Adipose tissue (tissue), 3 donors: ENCODE results near the gene SUMO1. TPM values are rescaled to one million over a fixed set of nuclear protein-coding genes. Genes with fewer than 3 reads are reported as not detected.
"Not testable (repeated sequence)": the region's sequence is repeated elsewhere in the genome, so short reads cannot be mapped to it uniquely, and the experiment has no call there.

ENCODE experiments used
- H3K27ac ChIP-seq: one replicate; pipeline ENCODE4 v1.5.1; 2013; ENCODE audit warnings: low read depth, low read length
- WGBS, 3 donors: extraction: QIAGEN DNeasy Blood & Tissue Kit; methylation state at CpG; one replicate each; pipeline ENCODE4 v1.1.7; 2013; 5-methylcytosine and 5-hydroxymethylcytosine counted together
- polyA plus RNA-seq, 3 donors: library from polyadenylated mRNA; stranded (reverse); fragments of 200-250 nt; gene quantifications; one replicate each; pipeline ENCODE4 v1.2.3, GENCODE V29; 2013
- donor health status: healthy with polysubstance abuse.
- donor health status: Bipolar disorder and iron deficiency.
- donor health status: healthy.

SUMO1 gene
- 100 to 1,000 TPM in 1 of 3 donors, 10 to 100 TPM in 2; 27.4 to 120 (median 54.8) TPM for polyA plus RNA-seq

- H3K27ac ChIP-seq: peak within 1 kb of the TSS; percentile 4
- 3% methylated on average over 40 to 54 of the region's 54 CpGs for WGBS, 3 donors
Measured at GRCh38 chr2:202238234-202239197, at the start of gene SUMO1. Gene SUMO1 (minus strand): TSS chr2:202238597. CDS start chr2:202238451, 146 bp downstream.

- H3K27ac ChIP-seq: no peak overlapping the region
Measured at GRCh38 chr2:202286595-202286994, 48.2 kb upstream of the SUMO1 start.

DNA sequence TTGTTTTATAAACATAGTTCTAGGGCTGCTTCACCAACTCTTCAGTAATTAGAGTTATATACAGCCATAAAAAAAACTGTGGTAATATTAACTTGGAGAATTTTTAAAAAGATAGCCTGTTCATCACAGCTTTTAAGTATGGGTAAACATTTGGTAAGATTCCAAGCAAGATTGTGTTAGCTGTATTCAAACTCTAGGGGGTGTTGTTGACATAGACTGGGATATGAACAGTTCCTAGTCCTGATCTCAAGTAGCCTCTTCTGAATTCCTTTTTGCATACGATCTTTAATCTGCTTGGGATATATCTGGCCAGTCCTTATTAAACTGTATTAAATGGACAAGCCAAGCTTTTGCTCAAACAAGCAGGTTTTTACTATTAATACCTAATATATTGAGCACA, 40.5 kb upstream of the SUMO1 start:
- WGBS, 3 donors: 21 to 29% (median 27%) methylated on average over 1 of the region's 1 CpG
- H3K27ac ChIP-seq: no peak overlapping the region

- no peak overlapping the region for H3K27ac ChIP-seq
- WGBS, 3 donors: 72 to 75% (median 75%) methylated on average over 6 of the region's 6 CpGs
Measured at GRCh38 chr2:202278036-202278760, 39.8 kb upstream of the SUMO1 start.

DNA sequence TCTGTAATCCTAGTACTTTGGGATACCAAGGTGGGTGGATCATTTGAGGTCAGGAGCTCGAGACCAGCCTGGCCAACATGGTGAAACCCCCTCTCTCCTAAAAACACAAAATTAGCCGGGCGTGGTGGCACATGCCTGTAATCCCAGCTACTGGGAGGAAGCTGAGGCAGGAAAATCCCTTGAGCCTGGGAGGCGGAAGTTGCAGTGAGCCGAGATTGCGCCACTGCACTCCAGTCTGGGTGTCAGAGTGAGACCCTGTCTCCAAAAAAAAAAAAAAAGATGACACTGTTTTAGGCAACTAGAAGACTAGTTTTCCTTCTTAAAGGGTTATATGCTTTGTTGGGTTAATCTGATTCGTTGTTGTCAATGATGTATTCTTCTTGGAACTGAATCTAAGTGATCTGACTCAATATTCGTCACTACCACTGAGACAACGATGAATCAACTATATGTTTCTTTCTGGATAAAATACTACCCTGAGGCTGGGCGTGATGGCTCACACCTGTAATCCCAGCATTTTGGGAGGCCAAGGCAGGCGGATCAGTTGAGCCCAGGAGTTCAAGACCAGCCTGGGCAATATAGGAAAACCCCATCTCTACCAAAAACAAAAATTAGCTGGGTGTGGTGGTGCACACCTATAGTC, 37.8 kb upstream of the SUMO1 start:
- WGBS, 3 donors: 71 to 95% (median 78%) methylated on average over 11 of the region's 11 CpGs
- not testable (repeated sequence) for H3K27ac ChIP-seq

DNA sequence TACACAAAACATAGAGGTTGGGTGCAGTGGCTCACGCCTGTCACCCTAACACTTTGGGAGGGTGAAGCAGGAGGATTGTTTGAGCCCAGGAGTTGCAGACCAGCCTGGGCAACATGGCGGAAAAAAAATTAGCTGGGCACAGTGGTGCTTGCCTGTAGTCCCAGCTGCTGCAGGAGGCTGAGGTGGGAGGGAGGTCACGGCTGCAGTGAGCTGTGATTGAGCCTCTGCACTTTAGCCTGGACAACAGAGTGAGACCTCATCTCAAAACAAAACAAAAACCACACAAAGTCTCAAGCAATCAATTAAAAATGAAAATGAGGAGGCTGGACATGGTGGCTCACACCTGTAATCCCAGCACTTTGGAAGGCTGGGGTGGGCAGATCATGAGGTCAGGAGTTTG, 32.1 kb upstream of the SUMO1 start:
- no peak overlapping the region for H3K27ac ChIP-seq
- WGBS, 3 donors: 68 to 88% (median 84%) methylated on average over 3 of the region's 3 CpGs

- no peak overlapping the region for H3K27ac ChIP-seq
- 69 to 73% (median 72%) methylated on average over 9 of the region's 9 CpGs for WGBS, 3 donors
Measured at GRCh38 chr2:202269585-202269984, 31.2 kb upstream of the SUMO1 start.

- H3K27ac ChIP-seq: no peak overlapping the region
- WGBS, 3 donors: 15 to 18% (median 15%) methylated on average over 9 of the region's 9 CpGs
Measured at GRCh38 chr2:202267495-202267894, 29.1 kb upstream of the SUMO1 start.

DNA sequence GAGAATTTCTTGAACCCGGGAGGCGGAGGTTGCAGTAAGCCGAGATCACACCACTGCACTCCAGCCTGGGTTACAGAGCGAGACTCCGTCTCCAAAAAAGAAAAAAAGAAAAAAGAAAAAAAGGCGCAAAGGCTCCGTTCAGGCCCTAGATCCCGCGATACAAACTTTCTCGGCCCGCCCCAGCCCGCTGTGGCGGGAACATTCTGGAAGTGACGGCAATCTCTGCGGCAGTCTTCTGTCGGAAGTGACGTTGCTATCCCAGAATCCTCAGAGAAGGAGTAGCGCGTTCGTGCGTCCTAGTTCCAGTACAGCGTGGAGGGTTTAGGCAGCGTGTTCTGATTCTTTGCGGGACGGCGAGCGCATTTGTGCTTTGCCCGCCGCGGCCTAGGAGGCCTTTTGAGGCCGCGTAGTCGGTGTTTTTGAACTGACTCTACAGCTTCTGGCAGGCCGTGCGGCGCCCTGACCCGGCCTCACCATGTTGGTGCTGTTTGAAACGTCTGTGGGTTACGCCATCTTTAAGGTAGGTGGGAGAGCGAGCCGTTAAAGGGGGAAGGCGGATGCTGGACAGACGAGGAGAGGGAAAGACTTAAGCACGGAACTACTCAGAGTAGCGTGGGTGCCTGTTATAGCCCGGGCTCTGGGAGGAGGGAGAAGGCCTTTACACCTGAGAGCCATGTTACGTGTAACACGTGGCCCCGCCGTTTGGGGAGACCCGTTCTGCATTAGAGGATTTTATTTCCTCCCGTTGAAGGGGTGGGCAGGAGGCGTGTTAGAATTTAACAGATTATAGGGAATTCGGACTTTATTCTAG, 27.3 kb upstream of the SUMO1 start, which contains the start of gene NOP58:
NOP58 (plus strand) TSS at position 297 of the 811 bp plus-strand sequence; CDS start at position 476, 179 bp downstream.
- peak within 1 kb of the TSS; percentile 71 for H3K27ac ChIP-seq
- WGBS, 3 donors: 0 to 1% (median 0%) methylated on average over 54 of the region's 54 CpGs

GRCh38 chr2:202261531-202261930, 23.1 kb upstream of the SUMO1 start:
- H3K27ac ChIP-seq: no peak overlapping the region
- WGBS, 3 donors: 68 to 82% (median 77%) methylated on average over 4 of the region's 4 CpGs

GRCh38 chr2:202251494-202251893, 13.1 kb upstream of the SUMO1 start:
- WGBS, 3 donors: 64 to 81% (median 80%) methylated on average over 5 of the region's 5 CpGs
- no peak overlapping the region for H3K27ac ChIP-seq

GRCh38 chr2:202249521-202250253, 11.3 kb upstream of the SUMO1 start:
- 61 to 64% (median 61%) methylated on average over 9 to 10 of the region's 10 CpGs for WGBS, 3 donors
- no peak overlapping the region for H3K27ac ChIP-seq

DNA sequence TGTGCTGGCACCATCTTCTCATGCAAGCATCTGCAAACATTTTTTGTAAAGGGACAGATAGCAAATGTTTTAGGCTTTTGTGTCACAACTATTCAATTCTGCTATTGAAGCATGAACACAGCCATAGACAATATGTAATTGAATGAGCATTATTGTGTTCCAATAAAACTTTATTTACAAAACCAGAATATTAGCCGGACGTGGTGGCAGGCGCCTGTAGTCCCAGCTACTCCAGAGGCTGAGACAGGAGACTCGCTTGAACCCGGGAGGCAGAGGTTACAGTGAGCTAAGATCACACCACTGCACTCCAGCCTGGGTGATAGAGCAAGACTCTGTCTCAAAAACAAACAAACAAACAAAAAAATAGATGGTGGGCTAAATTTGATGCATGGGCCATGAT, 9.3 kb upstream of the SUMO1 start:
- H3K27ac ChIP-seq: not testable (repeated sequence)
- 94 to 97% (median 96%) methylated on average over 5 of the region's 5 CpGs for WGBS, 3 donors

- H3K27ac ChIP-seq: peak overlapping the region; percentile 4
- WGBS, 3 donors: 0 to 2% (median 1%) methylated on average over 26 to 30 of the region's 30 CpGs
Measured at GRCh38 chr2:202237787-202238233, 587 bp downstream of the SUMO1 start.

DNA sequence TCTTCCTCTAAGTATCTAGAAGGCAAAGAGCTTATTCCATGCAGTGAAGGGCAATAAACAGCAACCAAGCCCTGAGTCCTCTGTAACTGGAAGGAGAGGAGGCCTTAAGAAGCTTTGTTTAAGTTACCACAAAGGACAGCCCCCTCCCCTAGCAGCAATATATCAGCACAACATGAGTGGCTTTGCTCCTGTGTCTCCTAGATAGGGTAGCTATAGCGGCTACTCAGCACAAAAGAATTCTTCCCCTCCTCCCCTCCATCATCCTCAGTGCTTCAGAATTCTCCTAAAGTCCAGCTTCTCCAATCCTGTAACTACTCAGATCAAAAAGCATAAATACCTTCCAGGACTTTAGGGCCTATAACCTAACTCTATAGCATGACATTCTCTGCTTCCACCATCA, 16.5 kb downstream of the SUMO1 start:
- no peak overlapping the region for H3K27ac ChIP-seq
- WGBS, 3 donors: 70 to 90% (median 70%) methylated on average over 1 of the region's 1 CpG

DNA sequence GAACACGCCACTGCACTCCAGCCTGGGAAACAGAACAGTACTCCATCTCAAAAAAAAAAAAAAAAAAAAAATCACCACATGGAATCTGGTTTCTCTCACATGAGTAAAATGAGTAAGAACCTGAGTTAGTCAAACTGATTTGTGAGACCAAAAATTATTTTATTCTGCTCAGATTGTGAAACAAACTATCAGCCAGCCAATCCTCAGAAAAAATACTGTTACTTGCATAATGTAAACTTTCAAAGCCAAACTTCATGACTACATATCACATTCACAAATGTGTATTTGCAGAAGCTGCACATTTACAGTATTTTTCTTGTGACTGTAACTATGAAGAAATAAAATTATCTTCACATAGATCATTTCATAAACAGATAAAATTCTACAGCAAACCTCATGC, 23.2 kb downstream of the SUMO1 start:
- no peak overlapping the region for H3K27ac ChIP-seq
- 90 to 100% (median 93%) methylated on average over 1 of the region's 1 CpG for WGBS, 3 donors

DNA sequence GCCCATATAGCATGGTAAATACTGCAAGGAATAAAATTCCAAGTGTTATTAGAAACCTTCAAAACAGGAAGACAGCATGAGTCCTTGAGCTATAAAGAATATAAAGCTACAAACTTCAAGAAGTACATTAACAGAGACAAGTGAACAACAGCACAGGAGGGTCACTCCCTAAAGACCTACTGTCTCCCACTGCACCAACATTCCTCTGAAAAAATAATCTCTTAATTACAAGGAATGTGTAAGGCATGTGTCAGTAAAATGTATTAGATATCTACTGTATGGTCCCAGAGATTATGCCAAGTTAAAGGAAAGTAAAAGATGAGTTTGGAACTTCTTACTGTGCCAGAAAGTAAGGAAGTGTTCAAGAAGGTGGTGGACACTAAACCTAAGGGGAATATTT, 29.9 kb downstream of the SUMO1 start:
- no peak overlapping the region for H3K27ac ChIP-seq
